TTC549 (cell line): ENCODE data around the gene NHSL2.
"Not testable (repeated sequence)": the region's sequence is repeated elsewhere in the genome, so short reads cannot be mapped to it uniquely, and the experiment has no call there.

ENCODE experiments used
- FAIRE-seq: peaks from 2 replicates; lab custom pipeline; 2012; peaks lifted over from hg19 to GRCh38; lab: Jason Lieb, UNC

The NHSL2 gene

GRCh38 chrX:71923516-71923915 is 12.9 kb downstream of the NHSL2 start:
- no peak for FAIRE-seq

- no peak for FAIRE-seq
Measured at GRCh38 chrX:71927040-71927439, 16.4 kb downstream of the NHSL2 start.

- FAIRE-seq = no peak
Measured at GRCh38 chrX:71928856-71929255, 18.2 kb downstream of the NHSL2 start.

- no peak for FAIRE-seq
Measured at GRCh38 chrX:71930298-71930697, 19.7 kb downstream of the NHSL2 start.

GRCh38 chrX:71935476-71935875 is 24.8 kb downstream of the NHSL2 start:
- no peak for FAIRE-seq

GRCh38 chrX:71936632-71937031 is 26.0 kb downstream of the NHSL2 start:
- no peak for FAIRE-seq

- FAIRE-seq = no peak
Measured at GRCh38 chrX:71938371-71938770, 27.7 kb downstream of the NHSL2 start.

GRCh38 chrX:71941145-71941544 is 30.5 kb downstream of the NHSL2 start:
- FAIRE-seq = no peak

GRCh38 chrX:71941776-71942175 is 31.1 kb downstream of the NHSL2 start:
- FAIRE-seq = no peak

- FAIRE-seq = no peak
Measured at GRCh38 chrX:71944369-71944768, 33.7 kb downstream of the NHSL2 start.

- FAIRE-seq = no peak
Measured at GRCh38 chrX:71945237-71945805, 34.7 kb downstream of the NHSL2 start.

GRCh38 chrX:71949363-71949762 is 38.7 kb downstream of the NHSL2 start:
- no peak for FAIRE-seq

- FAIRE-seq = no peak
Measured at GRCh38 chrX:71949844-71950445, 39.3 kb downstream of the NHSL2 start.

GRCh38 chrX:71953391-71953790 is 42.7 kb downstream of the NHSL2 start:
- no peak for FAIRE-seq

GRCh38 chrX:71953946-71954345 is 43.3 kb downstream of the NHSL2 start:
- FAIRE-seq = no peak

GRCh38 chrX:71954458-71954857 is 43.8 kb downstream of the NHSL2 start:
- FAIRE-seq = no peak

- no peak for FAIRE-seq
Measured at GRCh38 chrX:71955530-71956120, 45.0 kb downstream of the NHSL2 start.

- FAIRE-seq = peak; percentile 55
Measured at GRCh38 chrX:71958281-71958675, 47.6 kb downstream of the NHSL2 start.

GRCh38 chrX:71964184-71964583 is 53.5 kb downstream of the NHSL2 start:
- FAIRE-seq = not testable (repeated sequence)

GRCh38 chrX:71974916-71975315 is 64.3 kb downstream of the NHSL2 start:
- no peak for FAIRE-seq

- FAIRE-seq = no peak
Measured at GRCh38 chrX:71976753-71977152, 66.1 kb downstream of the NHSL2 start.

GRCh38 chrX:71978164-71978563 is 67.5 kb downstream of the NHSL2 start:
- FAIRE-seq = no peak

GRCh38 chrX:71989768-71990426 is 79.3 kb downstream of the NHSL2 start:
- no peak for FAIRE-seq

GRCh38 chrX:71990518-71990917 is 79.9 kb downstream of the NHSL2 start:
- FAIRE-seq = no peak
